ENCODE data around the gene SPINK2.

Gene SPINK2, protein sequence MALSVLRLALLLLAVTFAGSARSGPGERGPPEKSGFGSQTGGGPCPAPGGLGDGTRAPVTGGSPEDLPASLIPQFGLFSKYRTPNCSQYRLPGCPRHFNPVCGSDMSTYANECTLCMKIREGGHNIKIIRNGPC

DNA sequence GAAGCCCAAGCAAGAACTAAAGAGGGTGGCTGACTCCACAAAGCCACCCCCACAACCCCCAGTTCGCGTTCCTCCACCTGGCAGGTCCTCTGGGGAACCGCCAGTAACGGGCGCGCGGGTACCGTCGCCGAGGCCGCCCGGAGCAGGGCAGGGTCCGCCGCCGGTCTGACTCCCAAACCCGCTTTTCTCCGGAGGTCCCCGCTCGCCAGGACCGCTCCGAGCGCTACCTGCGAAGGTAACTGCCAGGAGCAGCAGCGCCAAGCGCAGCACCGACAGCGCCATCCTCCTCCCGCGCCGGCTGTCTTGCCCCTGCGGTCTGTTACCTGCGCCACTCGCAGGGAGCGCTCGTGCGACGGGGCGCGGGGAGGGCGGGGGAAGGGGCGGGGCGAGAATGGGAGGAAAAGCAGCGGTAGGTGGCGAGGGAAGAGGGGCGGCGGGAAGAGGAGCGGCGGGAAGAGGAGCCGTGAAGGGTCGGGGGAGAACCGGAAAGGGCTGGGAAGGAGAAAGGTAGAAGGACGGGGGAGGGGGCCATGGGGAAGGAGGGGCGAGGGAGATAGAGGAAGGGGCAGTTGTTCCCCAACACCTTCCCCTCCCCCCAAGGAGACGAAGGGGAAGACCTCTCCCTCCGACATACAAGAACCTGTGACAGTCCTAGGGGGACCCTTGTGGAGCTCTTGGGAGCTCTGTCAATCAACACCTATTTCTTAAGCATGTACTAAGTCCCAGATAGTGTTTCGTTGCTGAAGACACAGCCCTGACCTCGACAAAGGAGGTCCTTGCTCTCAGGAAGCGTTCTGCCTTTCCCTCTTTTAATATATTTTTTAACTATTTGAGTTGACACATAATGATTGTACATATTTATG lies at the start of gene SPINK2:
TSS of gene SPINK2 (minus strand) at position 321 of the 863 bp plus-strand sequence. CDS start at position 282, 39 bp downstream.
- peak; percentile 93 for DNase-seq

DNA sequence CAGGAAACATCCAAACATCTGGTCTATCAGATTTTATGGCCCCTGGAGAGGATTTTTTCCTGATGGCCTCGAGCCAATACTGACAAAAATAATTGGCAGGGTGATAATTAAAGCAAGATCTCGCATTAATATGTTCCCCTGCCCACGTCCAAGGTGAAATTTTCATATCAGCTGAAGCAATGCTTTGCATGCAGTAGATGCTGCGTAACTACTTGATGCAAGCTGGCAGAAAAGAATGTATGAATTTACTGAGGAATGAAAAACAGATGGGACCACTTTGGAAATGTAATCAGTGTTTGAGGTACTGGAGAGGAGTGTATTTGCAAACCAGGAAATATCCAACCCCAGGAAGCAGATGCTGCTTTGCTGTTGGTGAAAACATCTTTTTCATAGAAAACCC lies 49.4 kb upstream of the SPINK2 start:
- no peak for DNase-seq

DNA sequence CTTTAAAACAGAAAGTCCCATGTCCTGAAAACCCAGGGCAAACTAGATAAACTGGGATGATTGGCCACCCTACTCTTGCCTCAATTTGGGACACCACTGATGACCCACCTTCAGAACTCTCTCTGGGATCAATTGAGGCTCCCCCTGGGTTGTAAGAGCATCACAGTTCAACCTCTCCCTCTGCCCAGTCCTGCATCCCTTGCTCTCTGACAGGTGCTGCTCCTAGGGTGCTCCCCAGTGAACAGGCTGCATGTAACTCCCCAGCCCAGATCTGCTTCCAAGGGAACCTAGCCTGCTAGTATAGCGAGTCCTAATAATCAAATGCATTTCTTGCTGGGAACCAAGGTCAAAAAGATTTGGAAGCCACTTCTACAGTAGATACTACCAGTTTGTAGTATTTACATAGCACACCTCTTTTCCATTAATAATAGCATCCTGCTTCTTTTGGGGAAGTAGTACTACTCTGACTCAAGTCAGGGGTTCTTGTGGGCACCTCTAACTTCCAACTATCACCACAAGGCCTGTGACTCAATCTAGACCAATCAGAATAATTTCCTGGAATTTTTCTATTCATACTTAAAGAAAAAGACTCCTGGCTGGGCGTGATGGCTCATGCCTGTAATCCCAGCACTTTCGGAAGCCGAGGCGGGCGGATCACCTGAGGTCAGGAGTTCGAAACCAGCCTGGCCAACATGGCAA lies 42.1 kb upstream of the SPINK2 start:
- no peak for DNase-seq

DNA sequence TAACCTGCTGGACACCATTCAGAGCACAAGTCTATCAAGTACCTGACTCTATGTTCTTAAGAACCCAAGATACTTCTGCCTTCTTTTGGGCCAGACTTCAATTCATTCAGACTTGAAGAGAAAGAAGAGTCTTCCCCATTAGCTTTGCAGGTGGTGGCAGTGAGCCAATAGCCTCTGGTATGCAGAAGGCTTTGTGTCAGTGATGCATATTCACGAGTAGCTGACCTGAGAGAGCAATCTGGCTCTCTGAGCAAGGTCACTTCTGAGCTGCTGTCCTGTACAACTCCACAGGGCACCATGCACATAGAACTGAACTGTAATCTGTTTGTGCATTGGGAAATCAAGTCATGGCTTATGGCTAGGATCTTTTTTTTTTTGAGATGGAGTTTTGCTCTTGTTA lies 39.9 kb upstream of the SPINK2 start:
- DNase-seq, result no peak

DNA sequence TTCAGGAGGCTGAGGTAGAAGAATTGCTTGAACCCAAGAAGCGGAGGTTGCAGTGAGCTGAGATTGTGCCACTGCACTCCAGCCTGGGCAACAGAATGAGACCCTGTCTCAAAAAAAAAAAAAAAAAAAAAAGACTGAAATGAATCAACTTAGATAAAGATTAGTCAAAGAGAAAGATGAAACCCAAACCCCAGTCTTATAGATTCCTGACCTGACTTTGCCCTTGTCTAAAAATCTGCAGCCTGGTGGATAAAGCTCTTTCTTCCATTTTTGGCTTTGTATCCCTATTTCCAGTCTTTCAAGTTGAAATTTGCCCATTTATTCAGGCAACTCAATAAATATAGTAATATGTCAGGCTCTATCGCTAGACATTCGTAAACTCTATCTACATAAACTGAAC lies 39.3 kb upstream of the SPINK2 start:
- DNase-seq, result no peak

DNA sequence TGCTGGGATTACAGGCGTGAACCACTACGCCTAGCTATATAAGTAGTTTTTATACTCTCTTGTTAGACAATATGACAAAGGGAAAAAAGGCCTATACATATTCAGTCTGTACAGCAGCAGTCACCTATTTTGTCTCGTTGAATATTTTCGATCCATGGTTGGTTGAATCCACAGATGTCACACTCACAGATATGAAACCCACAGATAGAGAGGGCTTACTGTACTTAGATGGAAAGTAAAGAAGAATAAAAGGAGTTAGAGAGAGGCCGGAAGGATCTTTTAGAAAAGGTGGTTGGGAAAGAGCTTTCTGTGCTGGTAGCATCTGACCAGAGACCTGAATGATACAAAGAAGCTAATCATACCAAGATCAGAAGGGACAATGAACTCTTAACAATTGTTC lies 38.3 kb upstream of the SPINK2 start:
- DNase-seq, result no peak

DNA sequence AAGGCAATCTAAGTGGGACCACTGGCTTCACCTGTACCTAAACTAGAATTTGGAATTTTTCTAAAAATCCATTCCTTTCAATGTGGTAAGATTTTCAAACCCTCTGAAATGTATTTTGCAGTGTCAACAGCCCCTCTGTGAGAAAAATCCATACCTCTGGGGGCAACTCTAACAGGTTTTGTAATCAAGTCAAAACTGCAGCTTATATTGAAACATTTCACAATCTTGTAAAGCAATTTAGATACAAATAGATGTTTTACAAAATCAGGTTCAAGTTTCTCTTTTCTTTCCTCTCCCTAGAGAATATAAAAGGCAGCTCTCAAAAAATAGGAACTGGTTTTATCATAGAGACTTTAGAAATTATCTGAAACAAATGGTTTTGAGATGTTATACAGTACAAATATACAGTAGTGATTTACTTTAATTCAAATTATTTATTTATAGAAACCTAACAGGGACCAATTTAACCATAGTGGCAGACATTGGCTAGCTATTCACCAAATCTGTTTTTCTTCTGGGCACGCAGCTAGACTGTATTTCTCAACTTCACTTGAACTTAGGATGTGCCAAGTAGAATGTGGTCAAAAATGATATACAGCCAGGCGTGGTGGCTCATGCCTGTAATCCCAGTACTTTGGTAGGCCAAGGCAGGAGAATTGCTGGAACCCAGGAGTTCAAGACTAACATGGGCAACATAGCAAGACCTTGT lies 36.3 kb upstream of the SPINK2 start:
- no peak for DNase-seq

DNA sequence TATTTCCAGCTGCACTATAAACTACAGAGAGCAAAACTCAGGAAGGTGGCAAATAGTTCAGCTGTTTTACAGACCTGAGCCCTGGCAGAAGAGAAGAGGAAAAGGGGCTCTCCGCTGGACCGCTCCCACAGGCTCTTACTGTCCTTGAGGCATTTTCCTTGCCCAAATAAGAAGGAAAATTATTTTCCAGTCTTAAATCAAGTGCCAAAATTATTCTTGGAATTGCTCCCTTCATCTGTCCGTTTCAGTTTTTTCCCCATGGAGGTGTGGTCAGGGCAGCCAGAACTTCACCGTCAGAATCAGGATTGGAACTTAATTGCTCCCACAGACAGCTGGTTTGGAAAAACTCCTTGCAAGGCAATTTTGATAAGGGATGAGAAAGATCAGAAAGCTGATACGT lies 35.2 kb upstream of the SPINK2 start:
- no peak for DNase-seq

DNA sequence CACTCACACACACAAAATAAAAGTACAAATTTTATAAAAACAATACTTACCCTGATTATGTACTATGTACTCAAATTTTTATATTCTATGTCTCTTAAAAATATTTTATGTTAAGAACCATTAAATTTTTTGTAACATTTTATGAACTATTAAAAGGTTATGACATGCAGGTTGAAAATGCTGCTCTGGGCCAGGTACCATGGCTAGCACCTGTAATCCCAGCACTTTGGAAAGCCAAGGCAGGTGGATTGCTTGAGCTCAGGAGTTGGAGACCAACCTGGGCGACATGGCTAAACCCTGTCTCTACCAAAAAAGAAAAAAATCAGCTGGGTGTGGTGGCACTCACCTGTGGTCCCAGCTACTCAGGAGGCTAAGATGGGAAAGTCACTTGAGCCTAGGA lies 29.4 kb upstream of the SPINK2 start:
- DNase-seq, result no peak

DNA sequence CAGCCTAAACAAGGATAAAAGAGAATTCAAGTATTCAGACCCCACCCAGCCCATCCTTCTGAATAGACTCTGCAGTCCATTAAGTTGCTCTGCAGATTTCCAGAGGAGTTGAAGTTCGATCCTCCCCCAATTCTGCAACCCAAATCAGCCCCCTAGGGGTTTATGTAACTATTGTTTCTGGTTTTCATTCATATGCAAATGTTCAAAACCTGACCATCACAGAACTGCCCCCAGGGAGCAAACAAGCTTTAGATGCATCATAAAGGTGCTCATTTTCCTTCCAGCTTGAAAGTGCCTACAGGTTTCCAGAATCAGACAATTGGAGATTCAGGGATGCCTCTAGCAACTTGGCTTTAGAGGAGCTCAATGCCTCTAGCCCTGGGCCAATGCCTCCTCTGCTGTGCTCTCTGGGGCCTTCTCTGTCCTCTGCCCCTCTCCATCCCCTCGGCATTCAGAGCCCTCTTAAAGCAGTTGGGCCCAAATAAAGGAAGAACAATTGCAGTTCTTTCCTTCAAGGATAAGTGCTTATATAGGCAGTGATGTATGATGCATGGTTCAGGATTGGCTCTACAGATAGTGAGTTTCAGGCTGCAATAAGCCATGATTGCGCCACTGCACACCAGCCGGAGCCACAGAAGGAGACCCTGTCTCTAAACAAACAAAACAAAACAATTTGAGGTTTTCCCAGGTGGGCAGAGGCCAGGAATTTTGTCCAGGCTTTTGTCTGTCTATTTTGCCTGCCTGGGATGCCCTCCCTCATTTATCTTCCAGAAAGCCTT lies 23.5 kb upstream of the SPINK2 start:
- peak; percentile 55 for DNase-seq

DNA sequence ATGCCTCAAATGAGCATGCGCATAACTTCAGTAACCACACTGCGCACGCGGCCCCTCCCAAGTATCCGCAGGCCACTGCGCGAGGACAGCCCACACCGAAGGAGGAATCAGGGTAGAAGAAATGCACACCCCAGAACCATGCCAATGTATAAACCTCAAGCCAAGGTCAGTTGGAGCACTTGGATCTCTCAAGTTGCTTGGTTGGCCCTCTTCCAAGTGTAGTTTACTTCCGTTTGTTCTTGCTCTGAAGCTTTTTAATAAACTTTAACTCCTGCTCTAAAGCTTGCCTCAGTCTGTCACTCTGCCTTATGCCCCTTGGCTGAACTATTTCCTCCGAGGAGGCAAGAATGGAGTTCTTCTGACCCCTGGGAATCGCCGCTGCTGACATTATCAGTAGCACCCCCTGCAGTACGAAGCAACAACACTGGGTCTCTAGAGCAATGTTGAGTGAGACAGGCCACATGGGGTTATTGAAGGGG lies 22.0 kb upstream of the SPINK2 start:
- DNase-seq, result no peak

DNA sequence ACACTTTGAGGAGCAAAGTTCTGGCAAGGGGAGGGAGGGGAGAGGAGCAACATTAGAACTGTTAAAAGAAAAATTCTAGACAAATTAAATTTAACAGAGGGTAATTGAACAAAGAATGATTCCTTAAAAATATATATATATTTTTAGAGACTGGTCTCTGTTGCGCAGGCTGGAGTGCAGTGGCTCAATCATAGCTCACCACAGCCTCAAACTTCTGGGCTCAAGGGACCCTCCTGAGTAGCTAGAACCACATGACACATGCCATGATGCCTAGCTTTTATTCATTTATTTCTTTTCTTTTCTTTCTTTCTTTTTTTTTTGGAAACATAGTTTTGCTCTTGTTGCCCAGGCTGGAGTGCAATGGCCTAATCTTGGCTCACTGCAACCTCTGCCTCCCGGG lies 19.1 kb upstream of the SPINK2 start:
- no peak for DNase-seq

DNA sequence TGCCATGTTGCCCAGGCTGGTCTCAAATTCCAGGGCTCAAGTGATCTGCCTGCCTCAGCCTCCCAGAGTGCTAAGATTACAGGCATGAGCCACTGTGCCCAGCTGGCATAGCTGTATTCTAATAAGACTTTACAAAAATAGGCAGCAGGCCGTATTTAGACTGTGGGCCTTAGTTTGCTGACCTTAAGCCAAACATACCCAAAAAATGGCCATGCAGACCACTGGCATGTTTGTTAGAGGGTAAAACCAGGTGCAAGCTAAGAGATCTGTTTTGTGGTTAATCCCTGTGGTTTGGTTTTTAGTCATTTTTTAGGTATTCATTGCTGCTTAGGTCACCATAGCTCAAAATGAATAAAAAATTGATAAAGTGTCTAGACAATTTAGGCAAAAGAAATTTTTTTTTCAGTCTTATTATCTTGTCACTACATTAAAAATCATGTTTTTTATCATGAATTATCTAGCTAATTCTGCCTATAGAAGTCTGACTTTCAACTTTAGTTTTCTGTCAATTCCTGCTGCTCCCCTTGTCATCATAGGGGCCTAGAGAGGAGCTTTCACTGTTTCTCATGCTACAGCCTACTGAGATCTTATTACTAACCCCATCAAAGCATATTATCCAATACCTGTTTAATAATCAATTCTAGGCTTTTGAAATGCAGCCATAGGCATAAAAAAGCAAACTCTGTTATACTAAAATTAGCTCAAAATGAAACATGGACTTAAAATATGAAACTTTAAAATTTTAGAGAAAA lies 7.5 kb upstream of the SPINK2 start:
- no peak for DNase-seq

DNA sequence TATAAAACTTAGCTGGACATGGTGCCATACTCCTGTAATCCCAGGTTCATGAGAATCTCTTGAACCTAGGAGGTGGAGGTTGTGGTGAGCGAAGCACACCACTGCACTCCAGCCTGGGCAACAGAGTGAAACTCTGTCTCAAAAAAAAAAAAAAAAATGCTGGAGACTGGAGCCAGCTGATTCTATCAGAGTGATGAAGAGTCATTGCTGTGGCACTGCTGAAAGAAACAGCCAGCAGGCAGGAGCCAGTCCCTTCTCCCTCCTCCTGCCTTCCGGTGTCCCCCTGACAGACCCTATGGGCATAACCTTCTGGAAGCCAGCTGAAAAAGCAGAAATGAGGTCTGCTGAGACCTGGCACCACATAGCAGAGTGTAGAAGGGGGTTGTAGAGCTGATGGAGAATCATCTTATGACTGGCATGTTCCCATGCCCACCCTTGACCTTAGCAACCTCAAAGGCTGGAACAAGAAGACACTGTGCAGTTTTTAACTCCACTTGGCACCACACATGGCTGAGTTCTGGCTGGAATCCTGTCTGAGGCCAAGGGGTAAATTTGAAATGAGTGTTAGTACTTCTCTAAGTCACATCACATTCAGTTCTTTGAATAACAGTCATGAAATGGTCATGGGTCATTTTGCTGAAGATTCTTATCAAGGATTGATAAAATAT lies 2.6 kb upstream of the SPINK2 start:
- DNase-seq, result no peak

DNA sequence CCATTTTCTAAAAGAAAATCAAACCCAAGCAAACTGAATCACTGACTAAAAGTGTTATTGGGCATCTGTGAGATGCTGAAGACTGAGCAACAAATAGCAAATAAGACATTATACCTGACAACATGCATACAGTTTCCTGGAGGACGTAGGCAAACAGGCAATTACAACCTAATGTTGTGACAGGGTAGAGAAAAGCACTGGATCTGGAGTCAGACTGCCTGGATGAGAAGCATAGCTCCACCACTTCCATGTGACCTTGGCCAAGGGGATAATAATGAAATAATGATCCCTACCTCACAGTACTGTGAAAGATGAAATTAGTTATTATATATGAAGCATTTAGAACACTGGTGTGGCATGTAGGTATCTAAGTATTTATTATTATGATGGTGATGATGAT lies 2.7 kb downstream of the SPINK2 start:
- DNase-seq, result no peak

DNA sequence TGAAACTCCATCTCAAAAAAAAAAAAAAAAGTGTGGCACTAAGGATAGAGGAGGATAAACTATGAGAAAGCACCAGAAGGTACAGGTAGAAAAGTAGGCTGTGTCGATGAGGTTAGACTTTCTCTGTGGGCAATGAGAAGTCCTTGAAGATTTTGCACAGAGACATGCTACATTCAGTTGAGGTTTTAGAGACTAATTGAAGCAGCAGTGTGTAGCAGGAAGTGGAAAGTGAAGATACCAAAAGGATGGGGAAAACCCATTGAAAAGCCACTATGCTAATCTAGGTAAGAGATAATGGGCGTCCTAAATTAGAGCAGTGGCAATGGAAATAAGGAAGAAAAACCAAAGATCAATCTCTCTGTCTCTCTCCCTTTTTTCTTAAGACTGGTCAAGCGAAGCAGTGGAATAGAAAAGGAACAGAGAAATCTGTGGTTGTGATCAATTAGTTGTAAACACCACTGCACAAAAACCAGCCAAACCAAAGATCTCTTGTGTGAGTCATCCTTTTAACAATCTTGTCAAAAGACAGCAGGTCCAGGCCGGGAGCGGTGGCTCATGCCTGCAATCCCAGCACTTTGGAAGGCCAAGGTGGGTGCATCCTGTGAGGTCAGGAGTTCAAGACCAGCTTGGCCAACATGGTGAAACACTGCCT lies 3.5 kb downstream of the SPINK2 start:
- DNase-seq, result peak; percentile 85

DNA sequence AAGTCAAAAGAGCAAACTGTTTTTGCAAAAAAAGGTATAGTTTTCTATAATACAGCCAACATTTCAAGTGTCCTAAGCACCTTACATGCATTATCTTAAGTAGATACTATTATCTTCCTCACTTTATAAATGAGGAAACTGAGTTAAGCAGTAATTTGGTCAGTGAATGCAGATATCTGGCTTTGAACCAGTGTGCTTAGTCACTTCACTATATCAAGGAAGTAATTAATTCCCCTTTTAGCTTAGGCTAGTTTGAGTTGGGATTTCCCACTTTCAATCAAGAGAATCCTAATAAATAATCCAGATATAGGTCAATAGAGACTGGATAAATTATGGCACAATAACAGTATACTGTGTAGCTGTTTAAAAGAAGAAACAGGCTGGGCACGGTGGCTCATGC lies 14.8 kb downstream of the SPINK2 start:
- no peak for DNase-seq

DNA sequence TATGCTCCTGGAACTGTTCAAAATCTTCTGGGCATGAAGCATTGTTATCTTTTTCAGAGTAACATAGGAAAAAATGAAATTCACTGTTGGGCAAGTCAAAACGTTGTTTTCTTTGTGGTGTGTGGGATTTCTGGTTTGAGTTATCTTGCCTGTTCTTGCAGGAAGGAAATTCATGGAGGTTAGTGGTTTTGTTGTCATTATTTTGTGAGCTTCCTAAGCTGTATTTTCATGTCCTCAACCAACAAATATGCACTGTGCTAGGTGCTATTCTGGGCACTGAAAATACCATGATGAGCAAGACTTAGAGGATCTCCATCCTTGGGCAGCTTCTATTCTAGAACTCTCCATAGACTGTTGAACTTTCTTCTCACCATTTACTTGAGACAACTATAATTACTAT lies 16.9 kb downstream of the SPINK2 start:
- no peak for DNase-seq

DNA sequence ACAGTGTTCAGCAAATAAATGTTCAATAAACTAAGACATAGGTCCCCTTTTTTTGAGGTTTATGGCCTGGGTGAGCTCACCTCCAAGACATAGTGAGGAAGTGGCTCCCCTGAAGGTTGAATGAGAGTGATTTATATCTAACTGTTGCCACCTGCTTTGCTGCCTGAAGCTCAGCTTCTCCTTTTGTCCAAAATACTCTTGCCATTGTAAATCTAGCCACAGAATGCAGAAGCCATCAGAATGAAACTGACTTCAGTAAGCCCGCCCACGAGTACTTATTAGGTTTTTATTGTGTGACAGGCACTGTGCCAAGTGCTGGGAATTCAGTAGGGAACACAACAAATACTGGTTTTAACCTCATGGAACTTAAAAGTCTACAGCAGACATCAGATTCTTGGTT lies 18.0 kb downstream of the SPINK2 start:
- no peak for DNase-seq

Measured in islet precursor cell (in vitro differentiated cells).